Rectal smooth muscle tissue (tissue), 1 donor: Measurements from ENCODE around the gene PLEK2.

ENCODE experiments used
- H3K27ac ChIP-seq: one replicate; pipeline ENCODE4 v1.7.0; 2013; ENCODE audit warnings: low read depth, low read length, inconsistent platforms
- H3K27me3 ChIP-seq: one replicate; pipeline ENCODE4 v1.7.0; 2013; ENCODE audit warnings: low read length; ENCODE audit not compliant: control insufficient read depth, insufficient read depth
- H3K36me3 ChIP-seq: one replicate; pipeline ENCODE4 v1.7.0; 2013; ENCODE audit warnings: low read length; ENCODE audit not compliant: control insufficient read depth, insufficient read depth
- H3K4me1 ChIP-seq: one replicate; pipeline ENCODE4 v1.7.0; 2013; ENCODE audit warnings: low read length; ENCODE audit not compliant: control insufficient read depth, insufficient read depth
- H3K4me3 ChIP-seq: one replicate; pipeline ENCODE4 v1.7.0; 2013; ENCODE audit warnings: low read length
- H3K9ac ChIP-seq: one replicate; pipeline ENCODE4 v1.7.0; 2013; ENCODE audit warnings: low read length

The PLEK2 gene

DNA sequence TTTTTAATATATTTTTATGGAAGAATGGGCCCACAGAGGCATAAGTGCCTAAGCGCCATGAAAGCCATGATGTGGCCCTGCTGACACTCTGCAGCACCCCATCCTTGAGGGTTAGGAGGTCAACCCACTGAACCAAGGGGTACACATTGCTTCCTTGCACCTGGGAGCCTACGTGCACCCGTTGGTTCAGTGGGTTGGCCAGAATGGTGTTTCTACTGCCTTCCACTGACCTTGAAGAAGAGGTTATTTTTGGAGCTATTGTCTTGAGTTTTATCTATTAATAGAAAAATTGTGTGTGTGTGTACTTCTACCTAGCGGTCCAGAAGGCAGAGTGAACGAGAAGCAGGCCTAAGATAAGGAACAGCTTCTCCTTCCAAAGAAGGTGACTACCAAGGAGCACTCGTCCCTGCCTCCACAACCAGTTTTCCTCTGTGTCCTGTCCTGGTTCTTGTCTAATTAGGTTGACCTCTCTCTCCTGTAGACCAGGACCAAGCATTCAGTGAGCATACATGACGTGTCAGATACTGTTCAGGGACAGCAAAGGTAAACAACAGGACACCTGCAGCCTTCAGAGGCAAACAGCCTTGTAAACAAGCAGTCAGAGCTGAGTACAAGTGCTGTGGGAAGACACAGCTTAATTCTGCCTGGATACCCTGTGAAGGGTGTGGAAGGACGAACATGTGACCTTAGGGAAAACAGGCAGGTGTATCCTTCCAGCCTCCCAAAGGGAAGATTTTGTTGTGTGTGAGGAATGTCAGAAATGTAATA is 30.4 kb upstream of the PLEK2 start:
- Histone ChIP-seq H3K27me3 (no peaks in the 10 kb centered on the region), H3K9ac (no peak overlapping the region), H3K36me3 (no peaks in the 10 kb centered on the region), H3K4me1 (peaks cover 7% of the 10 kb centered on the region), H3K4me3 (no peak overlapping the region), H3K27ac (no peak overlapping the region)

DNA sequence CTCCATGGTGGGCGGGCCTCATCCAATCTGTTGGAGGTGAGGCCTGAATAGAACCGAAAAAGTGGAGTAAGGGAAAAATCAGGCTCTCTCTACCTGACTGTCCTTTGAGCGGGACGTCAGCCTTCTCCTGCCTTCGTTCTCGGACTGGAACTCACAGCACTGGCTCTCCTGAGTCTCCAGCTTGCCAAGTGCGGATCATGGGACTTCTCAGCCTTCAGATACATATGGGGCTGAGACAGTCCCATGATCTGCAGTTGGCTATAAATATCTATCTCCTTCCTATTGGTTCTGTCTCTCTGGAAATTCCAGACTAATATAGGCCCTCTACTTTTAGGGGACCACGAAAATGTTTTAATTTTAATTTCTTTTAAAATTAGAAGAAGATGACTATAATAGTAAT is 29.7 kb upstream of the PLEK2 start:
- H3K4me3 ChIP-seq: no peak overlapping the region
- no peaks in the 10 kb centered on the region for H3K36me3 ChIP-seq
- H3K27ac ChIP-seq: no peak overlapping the region
- no peak overlapping the region for H3K9ac ChIP-seq
- H3K4me1 ChIP-seq: peaks cover 4% of the 10 kb centered on the region
- no peaks in the 10 kb centered on the region for H3K27me3 ChIP-seq

DNA sequence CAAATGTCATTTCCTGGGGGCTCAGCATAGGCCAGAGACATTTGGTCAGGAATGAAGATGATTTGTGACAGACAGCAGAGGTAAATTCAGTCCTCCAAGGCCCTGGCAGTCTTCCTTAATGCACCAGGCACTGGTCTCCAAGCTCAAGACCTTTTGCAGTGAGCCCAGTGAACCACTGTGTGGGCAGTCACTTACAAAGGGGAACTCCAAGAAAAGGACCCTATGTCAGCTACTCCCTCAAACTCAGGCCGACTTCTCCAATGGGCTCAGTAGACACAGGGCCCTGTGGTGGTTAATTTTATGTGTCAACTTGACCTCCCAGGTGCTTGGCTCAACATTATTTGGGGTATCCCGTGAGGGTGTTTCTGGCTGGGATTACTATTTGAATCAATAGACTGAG is 29.3 kb upstream of the PLEK2 start:
- Histone ChIP-seq H3K9ac (no peak overlapping the region), H3K27me3 (no peaks in the 10 kb centered on the region), H3K27ac (no peak overlapping the region), H3K36me3 (no peaks in the 10 kb centered on the region), H3K4me1 (no peaks in the 10 kb centered on the region), H3K4me3 (no peak overlapping the region)

DNA sequence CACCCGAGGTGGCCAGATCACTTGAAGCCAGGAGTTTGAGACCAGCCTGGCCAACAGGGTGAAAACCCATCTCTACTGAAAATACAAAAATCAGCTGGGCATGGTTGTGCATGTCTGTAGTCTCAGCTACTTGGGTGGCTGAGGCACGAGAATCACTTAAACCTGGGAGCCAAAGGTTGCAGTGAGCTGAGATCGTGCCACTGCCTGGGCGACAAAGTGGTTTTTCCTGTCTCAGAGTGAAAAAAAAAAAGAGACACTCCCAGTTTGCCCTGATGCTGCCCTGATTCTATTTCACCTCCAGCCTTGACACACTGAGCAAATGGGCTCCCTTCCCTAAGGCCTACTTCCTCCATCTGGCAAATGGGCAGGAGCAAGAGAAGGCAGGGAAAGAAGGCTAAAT is 28.5 kb upstream of the PLEK2 start:
- Histone ChIP-seq H3K36me3 (no peaks in the 10 kb centered on the region), H3K27ac (no peak overlapping the region), H3K4me1 (no peaks in the 10 kb centered on the region), H3K9ac (no peak overlapping the region), H3K4me3 (no peak overlapping the region), H3K27me3 (no peaks in the 10 kb centered on the region)

DNA sequence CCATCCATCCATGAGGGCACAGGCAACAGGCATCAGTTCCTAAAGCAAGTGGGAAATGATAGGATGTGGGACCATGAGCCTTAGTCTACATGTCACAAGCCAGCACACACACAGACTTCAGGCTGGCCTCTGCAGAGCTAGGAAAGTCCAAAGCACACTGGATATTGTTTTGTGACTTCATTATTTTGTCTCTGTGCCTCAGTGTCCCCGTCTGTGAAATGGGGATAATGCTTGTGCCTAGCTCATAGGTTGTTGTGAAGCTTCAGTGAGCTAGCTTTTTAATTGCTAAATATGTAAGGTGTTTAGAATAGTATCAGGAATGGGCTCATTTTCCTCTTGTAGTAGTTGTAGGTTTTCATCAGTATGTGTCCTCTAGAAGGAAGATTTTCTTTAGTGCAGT is 27.0 kb upstream of the PLEK2 start:
- Histone ChIP-seq H3K27ac (no peak overlapping the region), H3K36me3 (no peaks in the 10 kb centered on the region), H3K9ac (no peak overlapping the region), H3K4me1 (no peaks in the 10 kb centered on the region), H3K27me3 (no peaks in the 10 kb centered on the region), H3K4me3 (no peak overlapping the region)

DNA sequence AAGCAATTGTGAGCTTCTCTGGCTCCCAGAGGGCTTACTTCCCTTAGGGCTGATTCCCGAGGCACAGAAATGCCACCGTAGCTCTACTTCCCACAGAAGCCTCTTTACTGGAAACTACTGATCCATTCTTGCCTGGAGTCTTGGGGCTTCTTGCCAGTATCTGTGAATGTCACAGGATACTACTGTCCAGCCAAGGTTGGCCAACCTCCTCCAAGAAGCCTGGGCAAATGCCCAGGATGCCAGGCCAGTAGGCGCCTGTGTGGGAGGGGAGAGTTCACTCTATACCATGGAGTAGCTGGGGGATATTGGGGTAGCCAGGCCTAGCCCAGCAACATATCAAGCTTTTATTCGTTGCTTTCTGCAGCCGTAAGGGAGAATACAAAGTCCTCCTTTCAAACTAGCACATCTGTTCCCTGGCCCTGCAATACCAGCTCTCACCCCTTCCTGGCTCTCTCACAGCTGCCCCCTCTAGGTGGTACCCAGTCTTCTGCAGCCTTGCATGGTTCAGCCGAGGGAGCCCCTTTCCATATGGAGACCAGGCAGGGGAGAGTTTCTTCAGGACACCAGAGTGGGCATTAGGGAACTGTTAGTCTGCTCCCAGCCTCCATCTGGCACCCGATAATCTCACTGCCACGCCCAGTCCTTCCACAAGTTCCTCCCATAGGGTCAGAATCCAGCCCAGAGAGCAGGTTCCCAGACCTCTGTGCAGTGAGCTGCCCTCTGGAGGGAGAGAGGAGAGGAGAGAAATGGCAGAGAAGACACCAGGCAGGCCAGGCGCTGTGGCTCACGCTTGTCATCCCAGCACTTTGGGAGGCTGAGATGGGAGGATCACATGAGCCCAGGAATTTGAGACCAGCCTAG is 24.3 kb upstream of the PLEK2 start:
- no peaks in the 10 kb centered on the region for H3K4me1 ChIP-seq
- no peak overlapping the region for H3K9ac ChIP-seq
- H3K4me3 ChIP-seq: no peak overlapping the region
- no peak overlapping the region for H3K27ac ChIP-seq
- no peaks in the 10 kb centered on the region for H3K36me3 ChIP-seq
- no peaks in the 10 kb centered on the region for H3K27me3 ChIP-seq

DNA sequence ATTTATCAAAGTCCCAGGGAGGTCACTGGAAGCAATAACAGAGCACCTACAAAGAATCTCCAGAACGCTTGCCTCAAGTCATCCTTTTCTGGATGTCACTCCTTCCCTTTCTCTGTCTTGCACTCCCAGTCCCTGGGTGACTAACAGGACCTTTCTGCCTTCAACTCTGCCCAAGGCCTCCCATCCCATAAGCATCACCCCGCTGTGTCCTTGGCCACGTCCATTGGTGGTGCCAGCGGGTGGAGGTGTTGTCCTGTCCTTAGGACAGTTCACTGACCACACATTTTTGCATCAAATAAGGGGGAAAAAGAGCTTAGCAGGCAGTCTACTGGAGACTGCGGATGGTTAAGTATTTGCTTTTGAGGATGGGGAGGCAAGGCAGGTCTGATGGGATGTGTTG is 23.6 kb upstream of the PLEK2 start:
- Histone ChIP-seq H3K27me3 (no peaks in the 10 kb centered on the region), H3K27ac (no peak overlapping the region), H3K36me3 (no peaks in the 10 kb centered on the region), H3K9ac (no peak overlapping the region), H3K4me1 (no peaks in the 10 kb centered on the region), H3K4me3 (no peak overlapping the region)

DNA sequence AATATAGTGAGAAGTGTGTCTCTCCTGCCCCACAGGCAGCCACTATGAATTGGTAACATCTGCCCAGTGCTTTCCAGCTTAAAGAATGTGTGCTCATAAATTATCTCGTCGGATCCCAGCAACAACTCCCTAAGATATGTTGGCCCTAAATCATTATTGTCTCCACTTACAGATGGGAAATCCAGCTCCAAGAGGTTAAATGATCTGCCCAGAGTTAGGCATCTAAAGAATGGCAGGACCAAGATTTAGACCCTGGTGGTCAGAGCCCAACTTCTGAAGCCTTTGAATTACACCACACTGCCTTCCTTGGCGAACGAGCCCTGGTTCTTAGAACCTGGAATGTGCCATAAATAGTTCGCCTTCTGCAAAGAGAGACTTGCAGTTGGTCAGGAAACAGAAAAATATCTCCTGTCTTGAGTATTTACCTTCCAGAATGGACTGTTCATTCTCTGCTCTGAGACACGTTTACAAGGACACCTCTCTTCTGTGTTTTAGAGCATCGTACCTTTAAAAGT is 20.1 kb upstream of the PLEK2 start:
- H3K9ac ChIP-seq: no peak overlapping the region
- H3K36me3 ChIP-seq: no peaks in the 10 kb centered on the region
- no peaks in the 10 kb centered on the region for H3K4me1 ChIP-seq
- H3K27me3 ChIP-seq: no peaks in the 10 kb centered on the region
- no peak overlapping the region for H3K4me3 ChIP-seq
- H3K27ac ChIP-seq: peak overlapping the region; percentile 44

DNA sequence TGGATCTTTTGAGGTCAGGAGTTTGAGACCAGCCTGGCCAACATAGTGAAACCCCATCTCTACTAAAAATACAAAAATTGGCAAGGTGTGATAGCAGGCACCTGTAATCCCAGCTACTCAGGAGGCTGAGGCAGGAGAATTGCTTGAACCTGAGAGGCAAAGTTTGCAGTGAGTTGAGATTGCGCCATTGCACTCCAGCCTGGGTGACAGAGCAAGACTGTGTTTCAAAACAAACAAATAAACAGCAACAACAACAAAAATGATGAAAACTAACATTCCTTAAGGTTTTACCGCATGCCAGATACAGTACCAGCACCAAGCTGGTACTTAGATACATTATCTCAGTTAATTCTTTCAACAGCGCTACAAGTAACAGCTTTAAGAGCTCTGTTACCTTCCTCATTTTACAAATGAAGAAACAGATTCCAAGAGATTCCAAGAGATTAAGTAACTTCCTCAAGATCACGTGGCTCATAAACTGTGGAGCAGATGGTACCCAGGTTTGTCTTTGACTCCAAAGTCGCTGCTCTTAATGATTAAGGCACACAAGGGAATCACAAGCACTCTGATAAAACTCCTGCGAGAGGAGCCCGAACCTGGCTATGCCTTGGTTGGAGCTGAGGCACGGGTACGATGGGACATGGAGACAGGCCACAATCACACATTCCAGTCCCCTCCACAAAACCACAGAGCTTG is 17.7 kb upstream of the PLEK2 start:
- no peak overlapping the region for H3K27ac ChIP-seq
- no peaks in the 10 kb centered on the region for H3K36me3 ChIP-seq
- no peak overlapping the region for H3K9ac ChIP-seq
- no peaks in the 10 kb centered on the region for H3K4me1 ChIP-seq
- no peaks in the 10 kb centered on the region for H3K27me3 ChIP-seq
- H3K4me3 ChIP-seq: no peak overlapping the region

DNA sequence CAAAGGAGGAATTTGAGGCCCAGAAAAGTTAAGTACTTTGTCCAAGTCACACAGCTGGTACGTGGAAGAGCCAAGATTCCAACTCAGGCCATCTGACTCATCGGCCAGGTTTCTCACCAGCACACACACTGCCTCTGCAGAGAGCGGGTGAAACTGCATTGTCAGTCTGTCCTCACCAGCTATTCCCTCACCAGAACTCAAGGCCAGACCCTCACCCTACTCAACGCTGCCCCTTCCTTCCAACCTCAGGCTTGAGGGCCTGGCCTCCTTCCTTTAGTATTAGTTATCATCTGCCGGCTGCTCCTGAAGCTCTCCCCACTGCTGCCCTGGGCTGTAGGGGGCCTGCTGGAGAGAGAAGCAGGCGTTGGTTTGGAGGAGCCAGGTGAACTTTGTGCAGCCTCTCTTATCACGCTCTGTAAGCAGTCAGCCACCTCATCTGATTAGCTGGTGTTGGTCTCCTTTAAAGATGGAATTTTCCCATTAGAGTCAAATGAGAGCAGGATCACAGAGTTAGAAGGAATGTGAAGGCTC is 16.6 kb upstream of the PLEK2 start:
- Histone ChIP-seq H3K36me3 (no peaks in the 10 kb centered on the region), H3K4me1 (no peaks in the 10 kb centered on the region), H3K4me3 (no peak overlapping the region), H3K27me3 (no peaks in the 10 kb centered on the region), H3K9ac (no peak overlapping the region), H3K27ac (no peak overlapping the region)

DNA sequence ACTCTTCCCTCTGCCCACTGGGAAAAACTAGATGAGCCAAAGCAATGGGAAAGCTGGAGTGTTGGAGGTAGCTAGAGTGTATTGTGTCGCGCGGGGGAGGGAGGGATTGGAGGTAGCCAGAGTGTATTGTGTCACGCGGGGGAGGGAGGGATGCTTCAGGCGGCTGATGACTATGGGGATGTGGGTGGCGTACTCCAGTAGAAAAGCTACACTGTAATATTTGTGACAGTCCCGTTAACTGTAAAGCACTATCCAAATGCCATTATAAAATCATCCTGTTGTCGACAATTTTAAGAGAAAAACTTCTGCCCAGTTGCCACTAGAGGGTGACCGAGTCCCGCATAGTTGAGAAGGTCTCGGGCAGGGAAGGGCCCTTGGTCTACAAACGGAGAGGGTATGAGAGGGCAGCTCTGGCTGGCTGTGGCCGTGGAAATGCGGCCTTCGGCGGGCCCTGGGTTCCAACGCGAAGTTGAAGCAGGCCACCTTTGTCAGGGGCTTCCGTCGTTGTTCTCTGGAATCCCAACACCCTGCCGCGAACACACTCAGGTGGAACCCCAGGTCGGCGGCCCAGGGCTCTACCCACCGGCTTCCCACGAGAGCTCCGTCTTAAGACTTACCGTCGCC is 15.1 kb upstream of the PLEK2 start:
- Histone ChIP-seq H3K36me3 (no peaks in the 10 kb centered on the region), H3K9ac (no peak overlapping the region), H3K27me3 (no peaks in the 10 kb centered on the region), H3K4me1 (no peaks in the 10 kb centered on the region), H3K4me3 (no peak overlapping the region), H3K27ac (no peak overlapping the region)

DNA sequence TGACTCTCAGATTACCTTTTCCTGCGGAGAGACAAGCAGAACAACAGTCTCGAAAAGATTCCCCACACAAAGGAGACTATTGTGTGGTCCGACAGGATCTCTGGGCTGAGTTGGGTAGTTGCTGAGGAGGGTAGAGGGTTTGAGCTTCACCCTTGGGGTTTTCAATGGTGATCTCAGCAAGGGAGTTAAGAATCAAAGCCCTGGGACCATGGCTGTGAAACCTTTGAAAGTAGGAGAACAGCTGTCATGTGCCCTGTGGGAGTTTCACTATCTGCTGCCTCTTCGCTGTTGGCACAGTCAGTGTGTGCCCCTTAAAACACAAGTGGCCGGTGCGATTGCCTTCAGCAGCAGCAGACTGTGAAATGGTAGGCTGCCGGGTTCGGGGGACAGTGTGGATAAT is 14.2 kb upstream of the PLEK2 start:
- no peak overlapping the region for H3K9ac ChIP-seq
- H3K36me3 ChIP-seq: no peaks in the 10 kb centered on the region
- no peak overlapping the region for H3K4me3 ChIP-seq
- H3K4me1 ChIP-seq: no peaks in the 10 kb centered on the region
- H3K27ac ChIP-seq: no peak overlapping the region
- no peaks in the 10 kb centered on the region for H3K27me3 ChIP-seq
